Measurements from ENCODE around the gene SEMA5B.

SEMA5B gene

GRCh38 chr3:122880624-122881023 lies 146.9 kb downstream of the SEMA5B start:
- DNase-seq (ENCODE audit: low read depth), result no peak
- TF ChIP-seq CTCF (conservative IDR thresholded peaks at IDR 0.05; ENCODE audit: low read length), result no peak
- no peak overlapping the region for H3K4me3 ChIP-seq (ENCODE audit: low read length)

GRCh38 chr3:122880173-122880572 lies 147.4 kb downstream of the SEMA5B start:
- no peak for TF ChIP-seq CTCF (conservative IDR thresholded peaks at IDR 0.05; ENCODE audit: low read length)
- DNase-seq (ENCODE audit: low read depth), result no peak
- H3K4me3 ChIP-seq (ENCODE audit: low read length), result no peak overlapping the region

- no peak for DNase-seq (ENCODE audit: low read depth)
- H3K4me3 ChIP-seq (ENCODE audit: low read length), result no peak overlapping the region
- TF ChIP-seq CTCF (conservative IDR thresholded peaks at IDR 0.05; ENCODE audit: low read length), result no peak
Measured at GRCh38 chr3:122875547-122876127, 151.9 kb downstream of the SEMA5B start.

GRCh38 chr3:122873741-122874515 lies 153.6 kb downstream of the SEMA5B start:
- no peak for TF ChIP-seq CTCF (conservative IDR thresholded peaks at IDR 0.05; ENCODE audit: low read length)
- H3K4me3 ChIP-seq (ENCODE audit: low read length), result no peak overlapping the region
- peak; percentile 14 for DNase-seq (ENCODE audit: low read depth)

- H3K4me3 ChIP-seq (ENCODE audit: low read length), result no peak overlapping the region
- DNase-seq (ENCODE audit: low read depth), result no peak
- no peak for TF ChIP-seq CTCF (conservative IDR thresholded peaks at IDR 0.05; ENCODE audit: low read length)
Measured at GRCh38 chr3:122868322-122868721, 159.2 kb downstream of the SEMA5B start.

- no peak overlapping the region for H3K4me3 ChIP-seq (ENCODE audit: low read length)
- no peak for TF ChIP-seq CTCF (conservative IDR thresholded peaks at IDR 0.05; ENCODE audit: low read length)
Measured at GRCh38 chr3:122864498-122864897, 163.1 kb downstream of the SEMA5B start.

GRCh38 chr3:122862381-122862780 lies 165.2 kb downstream of the SEMA5B start:
- H3K4me3 ChIP-seq (ENCODE audit: low read length), result no peak overlapping the region
- TF ChIP-seq CTCF (conservative IDR thresholded peaks at IDR 0.05; ENCODE audit: low read length), result no peak
- no peak for DNase-seq (ENCODE audit: low read depth)

More at GRCh38 chr3:122864498-122864897, 163.1 kb downstream of the SEMA5B start:
- no peak for DNase-seq (ENCODE audit: low read depth)

All from AG10803 (cell line).